WTC11 (cell line): ENCODE data around the gene LYRM7.

ENCODE experiments used
- CREB1 ChIP-seq: sonication (generic); formaldehyde crosslinking; IDR thresholded peaks from 2 replicates; pipeline ENCODE4 v1.8.0; 2023; ENCODE audit warnings: mild to moderate bottlenecking, missing genetic modification reagents
- CTCF ChIP-seq: fragments of 200-600 bp; IDR thresholded peaks from 2 replicates; pipeline ENCODE4 v1.8.0; 2022; ENCODE audit warnings: antibody characterized with exemption
- E2F5 ChIP-seq: sonication (generic); formaldehyde crosslinking; IDR thresholded peaks from 2 replicates; pipeline ENCODE4 v1.8.1; 2022; ENCODE audit warnings: mild to moderate bottlenecking, moderate library complexity, missing genetic modification reagents
- ELF4 ChIP-seq: sonication (generic); formaldehyde crosslinking; IDR thresholded peaks from 2 replicates; pipeline ENCODE4 v1.8.1; 2022; ENCODE audit warnings: low read depth, mild to moderate bottlenecking, moderate library complexity, missing genetic modification reagents
- ESRRA ChIP-seq: sonication (generic); formaldehyde crosslinking; IDR thresholded peaks from 2 replicates; pipeline ENCODE4 v1.8.1; 2022; ENCODE audit warnings: mild to moderate bottlenecking, missing genetic modification reagents, borderline replicate concordance
- GABPB1 ChIP-seq: sonication (generic); formaldehyde crosslinking; IDR thresholded peaks from 2 replicates; pipeline ENCODE4 v1.8.1; 2023; ENCODE audit warnings: mild to moderate bottlenecking, missing genetic modification reagents
- SMAD3 ChIP-seq: sonication (generic); formaldehyde crosslinking; IDR thresholded peaks from 2 replicates; pipeline ENCODE4 v1.8.0; 2022; ENCODE audit warnings: missing genetic modification reagents, mild to moderate bottlenecking, borderline replicate concordance

DNA sequence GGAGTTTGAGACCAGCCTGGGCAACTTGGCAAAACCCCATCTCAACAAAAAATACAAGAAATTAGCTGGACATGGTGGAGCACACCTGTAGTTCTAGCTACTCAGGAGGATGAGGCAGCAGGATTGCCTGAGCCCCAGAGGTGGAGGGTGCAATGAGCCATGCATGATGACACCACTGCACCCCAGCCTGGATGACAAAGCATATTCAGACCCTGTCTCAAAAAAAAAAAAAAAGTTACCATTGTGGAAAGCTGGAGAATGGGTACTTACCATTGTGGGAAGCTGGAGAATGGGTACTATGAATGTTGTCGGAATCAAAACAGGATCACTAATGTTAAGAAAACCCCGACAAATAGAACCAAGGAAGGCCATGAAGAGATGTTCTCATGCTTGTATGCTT, 31.4 kb upstream of the LYRM7 start:
- TF ChIP-seq E2F5 (no peak), CTCF (no peak), ESRRA (CRISPR knock-in tag) (no peak), CREB1 (no peak), ELF4 (CRISPR knock-in tag) (no peak), GABPB1 (no peak), SMAD3 (CRISPR knock-in tag) (no peak)
